HFF-Myc (cell line): ENCODE measurements around the gene ETV6.

ENCODE experiments used
- DNase-seq: peaks from one replicate; pipeline ENCODE4 v3.0.0-alpha.2; 2011; ENCODE audit warnings: low read depth; ENCODE audit errors: extremely low read depth
- H3K4me3 ChIP-seq: replicated peaks from 2 replicates; pipeline ENCODE4 v1.5.1; 2011; ENCODE audit warnings: low read depth, mild to moderate bottlenecking, control low read depth, low read length
- TF ChIP-seq, protein P1 (sequence below): IDR thresholded peaks from 2 replicates; pipeline ENCODE4 v1.5.1; 2012; ENCODE audit warnings: mild to moderate bottlenecking, low read depth, low read length, control low read depth; ENCODE audit errors: missing control alignments

ETV6 gene

DNA sequence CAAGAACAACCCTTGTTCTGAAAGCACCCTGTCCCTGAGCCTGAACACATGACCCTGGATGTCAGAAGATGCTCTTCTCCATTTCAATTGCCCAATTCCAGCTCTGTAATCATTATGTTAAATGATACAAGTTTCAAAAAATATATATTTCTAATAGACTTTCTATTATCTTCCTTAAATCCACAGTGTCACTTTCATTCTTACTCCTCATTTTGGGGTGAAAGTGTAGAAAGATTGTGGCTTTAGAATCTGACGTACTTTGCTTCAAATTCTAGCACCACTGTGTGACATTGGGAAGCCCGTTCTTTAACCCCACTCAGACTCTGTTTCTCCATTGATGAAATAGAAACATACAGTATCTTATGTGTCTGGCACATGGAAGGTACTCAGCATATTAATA is 83.2 kb downstream of the ETV6 start:
- no peak overlapping the region for H3K4me3 ChIP-seq
- no peak for DNase-seq

DNA sequence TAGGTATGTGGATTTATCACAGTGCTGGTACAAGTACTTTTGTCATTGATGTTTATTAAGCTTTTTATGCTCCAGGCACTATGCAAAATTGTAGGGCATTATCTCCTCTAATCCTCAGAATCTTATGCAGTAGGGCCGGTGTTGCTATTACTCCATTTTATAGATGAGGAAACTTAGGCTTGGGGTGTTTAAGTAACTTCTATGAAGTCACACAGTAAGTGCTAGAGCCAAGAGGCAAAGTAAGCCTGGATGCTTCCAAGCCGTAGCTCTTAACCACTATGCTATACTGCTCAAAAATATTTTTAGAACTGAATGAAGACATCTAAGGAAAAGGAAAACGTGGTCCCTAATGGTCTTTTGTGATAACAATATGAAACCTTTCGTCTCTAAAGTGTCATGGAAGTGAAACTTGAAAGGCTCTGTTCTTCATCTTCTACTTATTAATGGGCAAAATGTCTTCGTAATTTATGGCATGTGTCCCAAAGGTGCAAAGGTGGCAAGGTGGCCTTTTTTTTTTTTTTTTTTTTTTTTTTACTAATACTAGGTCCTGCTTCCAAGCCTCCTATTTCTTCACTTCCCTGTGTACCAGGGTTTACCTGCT is 85.2 kb downstream of the ETV6 start:
- no peak overlapping the region for H3K4me3 ChIP-seq
- TF ChIP-seq, protein P1, sequence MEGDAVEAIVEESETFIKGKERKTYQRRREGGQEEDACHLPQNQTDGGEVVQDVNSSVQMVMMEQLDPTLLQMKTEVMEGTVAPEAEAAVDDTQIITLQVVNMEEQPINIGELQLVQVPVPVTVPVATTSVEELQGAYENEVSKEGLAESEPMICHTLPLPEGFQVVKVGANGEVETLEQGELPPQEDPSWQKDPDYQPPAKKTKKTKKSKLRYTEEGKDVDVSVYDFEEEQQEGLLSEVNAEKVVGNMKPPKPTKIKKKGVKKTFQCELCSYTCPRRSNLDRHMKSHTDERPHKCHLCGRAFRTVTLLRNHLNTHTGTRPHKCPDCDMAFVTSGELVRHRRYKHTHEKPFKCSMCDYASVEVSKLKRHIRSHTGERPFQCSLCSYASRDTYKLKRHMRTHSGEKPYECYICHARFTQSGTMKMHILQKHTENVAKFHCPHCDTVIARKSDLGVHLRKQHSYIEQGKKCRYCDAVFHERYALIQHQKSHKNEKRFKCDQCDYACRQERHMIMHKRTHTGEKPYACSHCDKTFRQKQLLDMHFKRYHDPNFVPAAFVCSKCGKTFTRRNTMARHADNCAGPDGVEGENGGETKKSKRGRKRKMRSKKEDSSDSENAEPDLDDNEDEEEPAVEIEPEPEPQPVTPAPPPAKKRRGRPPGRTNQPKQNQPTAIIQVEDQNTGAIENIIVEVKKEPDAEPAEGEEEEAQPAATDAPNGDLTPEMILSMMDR = no peak
- DNase-seq = no peak

More for the DNA sequence above, 83.2 kb downstream of the ETV6 start:
- TF ChIP-seq, protein P1 = no peak

DNA sequence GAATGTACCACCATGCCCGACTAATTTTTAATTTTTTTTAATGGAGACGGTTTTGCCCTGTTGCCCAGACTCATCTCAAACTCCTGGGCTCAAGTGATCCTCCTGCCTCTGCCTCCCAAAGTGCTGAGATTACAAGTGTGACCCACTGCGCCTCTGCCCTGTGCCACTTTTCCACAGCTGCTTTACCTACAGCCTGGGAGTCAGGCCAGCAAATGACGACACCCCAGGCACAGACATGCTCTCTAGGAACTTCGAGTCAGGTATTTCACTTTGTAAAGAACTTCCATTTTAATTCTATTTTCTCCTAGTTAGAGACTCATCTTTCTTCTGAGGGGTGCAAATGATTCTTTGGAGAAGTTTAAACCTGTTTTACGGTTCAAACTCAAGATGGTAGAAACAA is 89.0 kb downstream of the ETV6 start:
- TF ChIP-seq, protein P1 = no peak
- no peak overlapping the region for H3K4me3 ChIP-seq
- no peak for DNase-seq

DNA sequence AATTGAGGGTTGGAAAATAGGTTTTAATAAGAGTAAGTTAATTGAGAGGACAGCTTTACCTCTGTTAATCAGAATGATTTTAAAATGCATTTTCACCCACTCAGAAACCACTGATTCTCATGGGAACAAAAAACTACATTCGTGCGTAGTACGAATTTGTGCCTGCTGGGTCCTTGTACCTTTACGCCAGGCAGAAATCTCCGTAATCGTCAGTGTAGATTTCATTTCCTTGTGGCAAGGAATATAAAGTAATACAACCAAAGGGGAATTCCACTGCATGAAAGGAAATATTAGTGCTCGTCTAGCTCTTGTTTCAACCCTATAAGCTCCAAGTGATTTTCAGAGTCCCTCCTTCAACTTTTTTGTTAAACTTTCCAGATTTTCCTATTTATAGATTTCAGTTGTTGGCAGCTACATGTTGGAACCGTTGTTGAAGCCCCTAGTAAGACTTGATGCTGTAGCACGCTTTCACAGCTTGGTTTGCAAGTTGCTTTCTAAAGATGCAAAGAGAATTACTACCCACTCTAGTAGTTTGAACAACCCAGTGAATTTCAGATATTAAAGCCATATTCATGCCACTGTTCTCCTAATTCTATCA is 90.6 kb downstream of the ETV6 start:
- TF ChIP-seq, protein P1 = no peak
- no peak for DNase-seq
- no peak overlapping the region for H3K4me3 ChIP-seq

DNA sequence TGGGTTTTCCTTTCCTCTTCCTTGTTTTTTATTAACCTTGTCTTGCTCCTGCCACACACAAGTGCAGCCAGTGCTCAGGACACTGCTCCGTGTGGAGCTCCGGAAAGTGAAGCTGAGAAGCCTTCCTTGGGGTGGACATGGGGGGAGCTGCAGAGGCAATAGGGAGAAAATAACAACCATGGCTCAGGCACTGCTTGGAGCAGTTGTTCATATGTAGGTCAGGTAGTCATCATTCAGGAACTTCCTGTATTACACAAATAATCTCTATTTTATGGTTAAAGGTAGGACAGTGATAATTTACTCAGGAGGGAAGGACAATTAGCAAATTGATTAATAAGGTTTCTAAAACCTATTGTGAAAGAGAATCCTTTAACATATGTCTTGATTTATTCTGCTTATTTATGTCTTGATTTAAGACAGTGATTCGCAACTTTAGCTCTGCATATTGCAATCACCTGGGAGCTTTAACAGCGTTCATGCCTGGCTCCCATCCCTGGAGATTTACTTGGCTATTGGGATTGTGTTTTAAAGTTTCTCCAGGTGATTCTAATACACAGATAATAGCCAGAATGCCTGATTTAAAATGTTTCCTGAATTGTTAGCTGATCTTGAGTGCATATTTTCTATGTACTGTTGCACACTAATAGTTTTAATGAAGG is 92.1 kb downstream of the ETV6 start:
- H3K4me3 ChIP-seq = no peak overlapping the region
- TF ChIP-seq, protein P1 = no peak
- DNase-seq = no peak

DNA sequence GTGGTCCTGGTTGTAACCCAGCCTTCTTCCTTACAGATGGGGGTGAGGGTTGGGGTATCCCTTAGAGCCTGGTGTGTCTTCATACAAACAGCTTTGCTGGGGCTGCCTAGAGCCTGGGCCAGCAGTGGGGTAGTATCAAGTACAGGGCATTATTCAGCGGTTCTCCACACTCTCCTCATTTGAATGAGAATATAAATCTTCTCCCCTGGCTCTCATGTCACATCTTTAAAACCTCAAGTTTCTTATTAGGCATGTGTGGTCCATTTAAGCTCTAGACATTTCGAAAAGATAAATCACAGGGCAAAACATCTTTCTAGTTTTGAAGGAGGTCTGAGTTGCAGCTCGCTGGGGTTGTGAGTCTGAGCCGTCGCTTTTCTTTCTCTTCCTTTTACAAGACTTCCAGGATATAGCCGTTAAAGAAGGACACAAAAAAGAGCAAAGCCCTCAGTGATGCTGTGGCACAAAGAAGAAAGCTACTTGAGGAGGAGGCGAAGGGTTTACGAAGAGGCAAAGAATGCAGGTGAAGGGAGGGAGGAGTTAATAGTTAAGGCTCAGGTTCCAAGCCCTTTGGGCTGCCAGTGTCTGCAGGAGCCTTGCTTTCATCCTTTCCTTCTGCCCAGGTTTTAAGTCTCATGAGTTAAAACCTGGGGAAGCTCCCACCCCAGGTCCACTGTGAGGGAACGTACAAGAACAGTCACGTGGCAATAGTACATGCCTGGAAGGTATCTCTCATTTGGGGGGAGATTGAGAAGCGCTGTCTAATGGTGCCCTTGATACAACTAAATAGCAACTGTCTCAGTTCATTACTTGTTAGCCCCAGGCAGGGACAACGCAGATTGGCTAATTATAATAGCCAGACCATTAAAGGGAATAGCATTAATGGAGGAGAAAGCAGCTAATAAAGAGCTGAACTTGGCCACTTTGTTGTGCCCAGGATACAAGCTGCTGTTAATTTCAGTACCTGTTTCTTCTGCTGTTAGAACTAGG is 94.2 kb downstream of the ETV6 start:
- TF ChIP-seq, protein P1 = no peak
- H3K4me3 ChIP-seq = no peak overlapping the region
- DNase-seq = no peak
